GM18511 (cell line): ENCODE results near the gene PAFAH1B2.
"Not testable (repeated sequence)": the region's sequence is repeated elsewhere in the genome, so short reads cannot be mapped to it uniquely, and the experiment has no call there.

ENCODE experiments used
- ATAC-seq: cut with Tn5 transposase; IDR thresholded peaks from one replicate; pipeline ENCODE4 v1.9.1; 2021; ENCODE audit warnings: mild to moderate bottlenecking, moderate library complexity; ENCODE audit not compliant: unreplicated experiment

The PAFAH1B2 gene

GRCh38 chr11:117126223-117126965, 17.7 kb upstream of the PAFAH1B2 start:
- ATAC-seq = no peak

- no peak for ATAC-seq
Observed at GRCh38 chr11:117127171-117127901, 16.8 kb upstream of the PAFAH1B2 start.

- no peak for ATAC-seq
Observed at GRCh38 chr11:117128289-117128688, 15.8 kb upstream of the PAFAH1B2 start.

- ATAC-seq = not testable (repeated sequence)
Observed at GRCh38 chr11:117130396-117130795, 13.7 kb upstream of the PAFAH1B2 start.

- ATAC-seq = no peak
Observed at GRCh38 chr11:117130879-117131278, 13.2 kb upstream of the PAFAH1B2 start.

GRCh38 chr11:117134431-117134830, 9.7 kb upstream of the PAFAH1B2 start:
- ATAC-seq = no peak

- not testable (repeated sequence) for ATAC-seq
Observed at GRCh38 chr11:117134979-117135378, 9.1 kb upstream of the PAFAH1B2 start.

- ATAC-seq = not testable (repeated sequence)
Observed at GRCh38 chr11:117137223-117138086, 6.6 kb upstream of the PAFAH1B2 start.

- peak; percentile 33 for ATAC-seq
Observed at GRCh38 chr11:117143390-117143789, 697 bp upstream of the PAFAH1B2 start.

- ATAC-seq = peak; percentile 59
Observed at GRCh38 chr11:117144477-117145392, 648 bp downstream of the PAFAH1B2 start.

- no peak for ATAC-seq
Observed at GRCh38 chr11:117145393-117145761, 1.3 kb downstream of the PAFAH1B2 start.

GRCh38 chr11:117146521-117146920, 2.4 kb downstream of the PAFAH1B2 start:
- no peak for ATAC-seq

- no peak for ATAC-seq
Observed at GRCh38 chr11:117152066-117152465, 8.0 kb downstream of the PAFAH1B2 start.

GRCh38 chr11:117154468-117154867, 10.4 kb downstream of the PAFAH1B2 start:
- ATAC-seq = no peak

GRCh38 chr11:117157507-117157906, 13.4 kb downstream of the PAFAH1B2 start:
- ATAC-seq = no peak

GRCh38 chr11:117159892-117160291, 15.8 kb downstream of the PAFAH1B2 start:
- ATAC-seq = no peak

GRCh38 chr11:117160826-117161225, 16.7 kb downstream of the PAFAH1B2 start:
- peak; percentile 62 for ATAC-seq

GRCh38 chr11:117166491-117166890, 22.4 kb downstream of the PAFAH1B2 start:
- ATAC-seq = no peak

- ATAC-seq = no peak
Observed at GRCh38 chr11:117169736-117170135, 25.6 kb downstream of the PAFAH1B2 start.

- ATAC-seq = no peak
Observed at GRCh38 chr11:117170210-117170609, 26.1 kb downstream of the PAFAH1B2 start.
